Measurements from ENCODE around the gene DCAF11.

GRCh38 chr14:24127673-24128072, 13.1 kb downstream of the DCAF11 start:
- TF ChIP-seq, protein P1, sequence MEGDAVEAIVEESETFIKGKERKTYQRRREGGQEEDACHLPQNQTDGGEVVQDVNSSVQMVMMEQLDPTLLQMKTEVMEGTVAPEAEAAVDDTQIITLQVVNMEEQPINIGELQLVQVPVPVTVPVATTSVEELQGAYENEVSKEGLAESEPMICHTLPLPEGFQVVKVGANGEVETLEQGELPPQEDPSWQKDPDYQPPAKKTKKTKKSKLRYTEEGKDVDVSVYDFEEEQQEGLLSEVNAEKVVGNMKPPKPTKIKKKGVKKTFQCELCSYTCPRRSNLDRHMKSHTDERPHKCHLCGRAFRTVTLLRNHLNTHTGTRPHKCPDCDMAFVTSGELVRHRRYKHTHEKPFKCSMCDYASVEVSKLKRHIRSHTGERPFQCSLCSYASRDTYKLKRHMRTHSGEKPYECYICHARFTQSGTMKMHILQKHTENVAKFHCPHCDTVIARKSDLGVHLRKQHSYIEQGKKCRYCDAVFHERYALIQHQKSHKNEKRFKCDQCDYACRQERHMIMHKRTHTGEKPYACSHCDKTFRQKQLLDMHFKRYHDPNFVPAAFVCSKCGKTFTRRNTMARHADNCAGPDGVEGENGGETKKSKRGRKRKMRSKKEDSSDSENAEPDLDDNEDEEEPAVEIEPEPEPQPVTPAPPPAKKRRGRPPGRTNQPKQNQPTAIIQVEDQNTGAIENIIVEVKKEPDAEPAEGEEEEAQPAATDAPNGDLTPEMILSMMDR (IDR thresholded peaks at IDR 0.05; ENCODE audit: low read length), result no peak
- TF ChIP-seq EZH2 (IDR thresholded peaks at IDR 0.05; ENCODE audit: borderline replicate concordance, low read length), result no peak

Data from OCI-LY1 (cell line).